GM21529 (cell line): Measurements from ENCODE around the gene GJA4.
"Not testable (repeated sequence)": the region's sequence is repeated elsewhere in the genome, so short reads cannot be mapped to it uniquely, and the experiment has no call there.

Source experiments
- ATAC-seq: cut with Tn5 transposase; IDR thresholded peaks from one replicate; pipeline ENCODE4 v1.9.1; 2021; ENCODE audit not compliant: unreplicated experiment

The GJA4 gene

GRCh38 chr1:34768856-34769255 lies 23.9 kb upstream of the GJA4 start:
- ATAC-seq = no peak

DNA sequence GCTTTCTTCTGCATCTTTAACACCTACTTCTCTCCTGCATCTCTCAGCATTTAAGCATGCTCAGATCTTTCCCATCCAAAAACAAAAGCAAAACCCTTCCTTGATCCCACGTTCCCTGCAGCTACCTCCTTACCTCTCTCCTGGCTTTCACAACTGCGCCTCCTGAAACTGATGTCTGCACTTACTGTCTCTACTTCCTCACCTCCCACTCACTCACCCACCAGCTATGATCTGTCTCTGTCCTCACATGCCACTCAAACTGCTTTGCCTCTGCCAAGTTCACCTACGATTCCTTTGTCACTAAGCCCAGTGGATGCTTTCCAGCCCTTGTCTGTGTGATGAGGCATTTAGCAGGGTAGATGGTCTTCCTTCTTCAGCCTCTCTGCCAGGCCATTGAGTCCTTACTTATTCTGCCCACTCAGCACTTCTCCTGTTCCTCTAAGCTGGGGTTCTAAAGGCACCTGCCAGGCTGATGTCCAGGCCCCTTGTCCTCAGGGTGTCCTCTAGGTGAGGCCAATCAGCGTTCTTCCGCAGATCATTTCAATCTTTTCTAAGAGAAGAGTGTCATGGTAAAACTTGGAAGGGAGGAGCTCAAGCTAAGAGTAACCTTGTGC lies 21.8 kb upstream of the GJA4 start:
- no peak for ATAC-seq

DNA sequence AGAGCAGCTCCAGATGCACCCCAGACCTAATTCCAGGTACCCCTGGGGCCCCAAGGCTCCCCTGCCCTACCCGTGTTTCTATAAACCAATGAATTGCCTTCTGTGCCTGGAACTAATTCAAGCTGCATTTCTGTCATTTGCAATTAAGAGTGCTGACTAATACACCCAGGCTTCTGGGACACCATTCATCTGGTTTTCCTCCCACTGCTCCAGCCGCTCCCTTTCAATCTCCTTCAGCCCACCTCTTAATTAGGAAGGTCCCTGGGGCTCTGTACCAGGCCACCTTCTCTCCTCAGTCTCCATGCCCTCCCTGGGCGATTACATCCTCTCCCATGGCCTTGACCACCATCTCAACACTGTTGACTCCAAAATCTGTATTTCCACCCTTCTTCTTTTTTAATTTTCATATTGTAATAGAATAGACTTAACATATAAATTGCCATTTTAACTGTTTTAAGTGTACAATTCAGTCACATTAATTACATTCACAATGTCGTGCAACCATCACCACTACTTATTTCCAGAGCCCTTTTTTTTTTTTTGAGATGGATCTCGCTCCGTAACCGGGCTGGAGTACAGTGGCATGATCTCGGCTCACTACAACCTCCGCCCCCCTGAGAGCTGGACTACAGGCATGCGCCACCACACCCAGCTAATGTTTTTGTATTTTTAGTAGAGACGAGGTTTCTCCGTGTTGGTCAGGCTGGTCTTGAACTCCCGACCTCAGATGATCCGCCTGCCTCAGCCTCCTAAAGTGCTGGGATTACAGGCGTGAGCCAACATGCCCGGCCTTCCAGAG lies 21.0 kb upstream of the GJA4 start:
- ATAC-seq = no peak

DNA sequence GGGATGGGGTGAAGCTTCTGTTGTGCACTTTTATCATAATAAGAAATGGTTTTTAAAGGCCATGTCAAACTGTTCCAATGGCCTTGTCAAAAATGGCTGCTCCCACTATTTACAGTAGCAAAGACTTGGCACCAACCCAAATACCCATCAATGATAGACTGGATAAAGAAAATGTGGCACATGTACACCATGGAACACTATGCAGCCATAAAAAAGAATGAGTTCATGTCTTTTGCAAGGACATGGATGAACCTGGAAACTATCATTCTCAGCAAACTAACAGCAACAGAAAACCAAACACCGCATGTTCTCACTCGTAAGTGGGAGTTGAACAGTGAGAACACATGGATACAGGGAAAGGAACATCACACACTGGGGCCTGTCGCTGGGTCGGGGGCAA lies 19.7 kb upstream of the GJA4 start:
- not testable (repeated sequence) for ATAC-seq

DNA sequence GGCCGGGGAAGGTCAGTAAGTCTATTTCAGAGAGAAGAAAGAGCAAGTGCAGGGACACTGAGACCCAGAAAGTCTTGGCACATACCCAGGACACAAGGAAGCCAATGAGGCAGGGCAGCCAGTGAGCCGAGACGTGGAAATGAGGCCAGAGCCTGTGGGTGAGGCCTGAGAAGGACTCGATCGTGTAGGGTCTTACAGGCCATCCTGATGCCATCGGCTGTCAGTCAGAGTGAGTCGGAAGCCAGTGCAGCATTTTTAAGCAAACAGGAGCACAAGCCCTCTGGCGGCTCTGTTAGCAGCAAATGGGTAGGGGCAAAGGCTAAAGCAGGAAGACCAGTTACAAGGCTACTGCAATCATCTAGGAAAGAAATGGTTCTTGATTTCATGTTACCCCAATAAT lies 17.8 kb upstream of the GJA4 start:
- ATAC-seq = no peak

DNA sequence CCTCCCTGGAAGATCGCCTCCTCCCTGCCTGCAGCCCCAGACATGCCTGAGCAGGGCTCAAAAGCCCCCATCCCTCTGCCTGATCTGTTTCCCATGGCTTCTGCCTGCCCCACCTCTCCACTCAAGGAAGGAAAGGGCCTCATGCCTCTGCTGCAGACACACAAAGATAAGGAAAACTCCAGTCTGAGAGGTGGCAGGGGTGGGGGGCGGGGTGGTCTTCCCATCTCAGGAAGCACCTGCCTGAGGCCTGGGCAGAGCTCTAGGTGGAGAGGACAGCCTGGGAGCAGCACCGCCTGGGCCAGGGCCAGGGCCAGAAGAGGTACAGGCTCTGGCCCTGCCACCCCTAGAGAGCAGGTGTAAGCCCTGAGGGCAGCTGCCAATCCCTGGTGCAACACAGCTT lies 15.9 kb upstream of the GJA4 start:
- ATAC-seq = no peak

GRCh38 chr1:34777519-34778321 lies 15.1 kb upstream of the GJA4 start:
- ATAC-seq = no peak

DNA sequence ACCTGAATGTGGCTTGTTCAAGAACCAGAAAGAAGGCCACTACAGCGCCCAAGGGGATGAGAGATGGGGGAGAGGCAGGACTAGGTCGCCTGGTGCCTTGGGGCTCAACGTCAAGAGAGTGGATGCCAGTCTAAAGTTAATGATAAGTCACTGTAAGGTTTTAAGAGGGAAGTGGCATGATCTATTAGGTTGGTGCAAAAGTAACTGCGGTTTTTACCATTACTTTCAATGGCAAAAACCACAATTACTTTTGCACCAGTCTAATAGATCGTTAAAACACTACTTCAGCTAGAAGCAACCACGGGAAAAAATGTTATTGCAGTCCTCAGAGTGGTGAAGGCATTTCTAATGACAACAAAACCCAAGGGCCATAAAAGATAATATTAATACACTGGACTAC lies 14.4 kb upstream of the GJA4 start:
- ATAC-seq = no peak

- ATAC-seq = no peak
These were observed 13.8 kb upstream of the GJA4 start for GRCh38 chr1:34779005-34779404.

- ATAC-seq = no peak
These were observed 13.3 kb upstream of the GJA4 start for GRCh38 chr1:34779526-34779925.

DNA sequence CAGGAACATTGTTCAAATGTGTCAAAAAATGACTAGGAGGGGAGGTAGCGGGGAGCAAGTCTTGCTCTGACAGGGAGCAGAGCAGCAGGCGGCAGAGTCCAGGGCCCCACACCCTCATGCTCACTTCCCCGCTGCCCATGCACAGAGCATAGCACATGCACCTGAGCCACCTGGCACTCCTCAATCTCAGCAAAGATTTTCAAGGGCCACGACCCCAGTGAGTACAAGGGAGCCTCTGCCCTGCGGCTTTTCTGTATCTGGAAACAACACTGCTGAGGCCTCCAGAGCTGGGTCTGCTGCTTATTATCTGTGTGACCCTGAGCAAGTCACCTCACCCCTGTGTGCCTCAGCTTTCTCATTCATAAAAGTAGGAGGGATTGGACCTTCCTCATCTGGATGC lies 12.8 kb upstream of the GJA4 start:
- ATAC-seq = no peak

GRCh38 chr1:34780528-34780927 lies 12.3 kb upstream of the GJA4 start:
- ATAC-seq = no peak

GRCh38 chr1:34781071-34781843 lies 11.5 kb upstream of the GJA4 start, which contains the start of gene GJB3:
Gene GJB3 (plus strand): TSS chr1:34781214. CDS start chr1:34784763, 3,549 bp downstream.
- ATAC-seq = no peak

GRCh38 chr1:34781844-34782391 lies 10.9 kb upstream of the GJA4 start:
- no peak for ATAC-seq

DNA sequence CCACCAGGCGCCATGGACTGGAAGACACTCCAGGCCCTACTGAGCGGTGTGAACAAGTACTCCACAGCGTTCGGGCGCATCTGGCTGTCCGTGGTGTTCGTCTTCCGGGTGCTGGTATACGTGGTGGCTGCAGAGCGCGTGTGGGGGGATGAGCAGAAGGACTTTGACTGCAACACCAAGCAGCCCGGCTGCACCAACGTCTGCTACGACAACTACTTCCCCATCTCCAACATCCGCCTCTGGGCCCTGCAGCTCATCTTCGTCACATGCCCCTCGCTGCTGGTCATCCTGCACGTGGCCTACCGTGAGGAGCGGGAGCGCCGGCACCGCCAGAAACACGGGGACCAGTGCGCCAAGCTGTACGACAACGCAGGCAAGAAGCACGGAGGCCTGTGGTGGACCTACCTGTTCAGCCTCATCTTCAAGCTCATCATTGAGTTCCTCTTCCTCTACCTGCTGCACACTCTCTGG lies 8.0 kb upstream of the GJA4 start:
- ATAC-seq = no peak

GRCh38 chr1:34785231-34785874 lies 7.4 kb upstream of the GJA4 start:
- no peak for ATAC-seq

- ATAC-seq = no peak
These were observed 6.8 kb upstream of the GJA4 start for GRCh38 chr1:34785875-34786470.

DNA sequence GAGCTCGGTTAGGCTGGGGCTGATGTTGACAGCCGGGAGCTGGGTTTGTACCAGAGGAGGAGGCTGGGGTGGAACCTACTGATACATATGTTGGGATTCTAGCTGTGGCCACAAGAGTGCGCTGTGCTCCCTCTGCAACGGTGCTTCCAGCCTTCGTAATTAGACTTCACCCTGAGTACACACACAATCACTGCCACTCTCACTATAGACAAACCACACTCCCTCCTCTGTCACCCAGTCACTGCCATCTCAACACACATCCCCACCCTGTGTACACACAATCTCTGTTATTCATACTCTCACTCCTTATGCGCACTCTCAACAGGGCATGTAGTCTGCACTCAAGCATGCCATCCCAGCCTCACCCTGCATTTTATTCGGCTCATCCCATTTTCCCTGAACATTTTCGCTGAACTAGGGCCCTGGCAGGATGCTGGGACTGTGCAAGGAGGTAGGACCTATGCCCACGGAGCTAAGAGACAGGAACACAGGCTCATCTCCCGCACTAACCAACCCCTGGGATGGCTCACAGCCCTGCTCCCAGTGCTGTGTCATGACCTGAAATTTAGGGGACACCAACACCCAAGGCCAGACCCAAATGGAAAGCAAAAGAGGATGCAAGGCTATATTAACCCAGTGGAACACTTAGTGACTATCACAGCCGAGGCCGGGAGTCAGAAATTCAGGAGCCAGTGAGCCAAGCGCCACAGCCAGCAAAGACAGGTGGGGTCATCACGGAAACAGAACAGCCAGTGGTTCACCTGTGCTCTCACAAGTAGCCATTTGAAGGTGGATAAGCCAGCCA lies 6.1 kb upstream of the GJA4 start:
- no peak for ATAC-seq
